ENCODE results near the gene SLC16A14. TPM values are rescaled to one million over a fixed set of nuclear protein-coding genes. Genes with fewer than 3 reads are reported as not detected.

SLC16A14 gene
- total and polyA plus RNA-seq, 2 of the 8 experiments (the other 6 are each of a cell fraction or from before 2014, with no cell fraction given): 2.1 to 3.0 TPM

DNA sequence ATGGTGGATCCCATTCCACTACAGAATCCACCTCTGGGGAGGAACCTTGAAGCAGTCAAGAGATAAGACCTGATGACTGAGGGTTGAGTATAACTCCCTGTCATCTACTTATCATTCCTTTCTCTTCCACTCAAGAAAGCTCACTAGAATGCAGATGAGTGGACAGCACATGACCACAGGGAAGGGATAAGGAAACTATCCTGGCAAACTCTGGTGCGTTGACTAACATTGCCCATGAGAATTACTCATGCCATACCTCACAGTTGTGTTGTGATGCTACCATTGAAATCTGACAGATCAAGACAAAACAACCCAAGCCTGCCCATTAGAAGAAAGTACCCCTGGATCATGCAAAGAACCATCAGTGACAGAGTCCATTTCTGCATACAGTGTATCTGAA, 26.5 kb downstream of the SLC16A14 start:
- H2BK120ac ChIP-seq (replicated peaks; ENCODE audit: low read depth, low read length): no peak overlapping the region
- H3K79me1 ChIP-seq (ENCODE audit: low read depth, low read length): no peaks in the 10 kb centered on the region
- H3K23me2 ChIP-seq (ENCODE audit: low read depth, low read length): no peaks in the 10 kb centered on the region; the same call in 1 of the 2 replicates
- no peak overlapping the region for H2AK5ac ChIP-seq (ENCODE audit: low read depth, low read length)
- no peak for FAIRE-seq
- no peak overlapping the region for H3K14ac ChIP-seq (ENCODE audit: insufficient read length)
- H3K4ac ChIP-seq (replicated peaks; ENCODE audit: insufficient read length, low read depth, low read length): no peak overlapping the region
- H3K18ac ChIP-seq (ENCODE audit: extremely low read depth, low read length): no peak overlapping the region
- H2BK15ac ChIP-seq (ENCODE audit: low read length): no peak overlapping the region
- no peak overlapping the region for H3K9ac ChIP-seq (replicated peaks in 1 of 4; ENCODE audit: extremely low read depth in 1 of 4, low read depth in 3 of 4, low read length in 3 of 4)
- no peak overlapping the region for H2AFZ ChIP-seq (ENCODE audit: low read length)
- no peaks in the 10 kb centered on the region for H3K36me3 ChIP-seq (ENCODE audit: control insufficient read depth in 2 of 4, insufficient read depth in 4 of 4, low read length in 3 of 4)
- no peak overlapping the region for H4K5ac ChIP-seq (ENCODE audit: insufficient read length, low read depth, low read length)
- ChIA-PET CTCF (ENCODE audit: partially characterized antibody) (interaction anchor here (2.7 kb wide), 1 partner anchor 118 kb away, joined by 7 read pairs; no protein-coding TSS in a partner anchor), POLR2A (ENCODE audit: partially characterized antibody) (no interaction called here)
- H3K4me2 ChIP-seq (ENCODE audit: insufficient read depth in 1 of 2, low read depth in 2 of 2, low read length in 2 of 2): no peak overlapping the region
- H2BK12ac ChIP-seq (ENCODE audit: low read depth, low read length): no peak overlapping the region
- no peak overlapping the region for H3K27ac ChIP-seq (ENCODE audit: low read depth, low read length)
- H3K27me3 ChIP-seq (replicated peaks in 1 of 4; ENCODE audit: control insufficient read depth in 3 of 4, extremely low read depth in 1 of 4, insufficient read depth in 3 of 4, low read length in 3 of 4): no peaks in the 10 kb centered on the region
- DNase-seq (ENCODE audit: low read depth in 1 of 2, low spot score in 2 of 2): no peak
- H2BK5ac ChIP-seq (ENCODE audit: low read depth, low read length): no peak overlapping the region
- no peak overlapping the region for H4K91ac ChIP-seq (replicated peaks; ENCODE audit: insufficient read length, low read length)
- no peaks in the 10 kb centered on the region for H4K20me1 ChIP-seq (replicated peaks in 1 of 2; ENCODE audit: control insufficient read depth in 1 of 2, insufficient read depth in 2 of 2, low read length in 2 of 2)
- H4K8ac ChIP-seq (ENCODE audit: extremely low read depth, insufficient read depth, low read length): no peak overlapping the region
- no peaks in the 10 kb centered on the region for H3K9me3 ChIP-seq (ENCODE audit: insufficient read depth in 2 of 2, low read depth in 1 of 2, low read length in 1 of 2)
- H3K79me2 ChIP-seq (ENCODE audit: control insufficient read depth in 1 of 2, insufficient read depth in 2 of 2, low read length in 2 of 2): no peaks in the 10 kb centered on the region
- no peak overlapping the region for H3K56ac ChIP-seq (replicated peaks; ENCODE audit: insufficient read length, low read depth, low read length)
- no peak overlapping the region for H3K23ac ChIP-seq (ENCODE audit: insufficient read length)
- TF ChIP-seq KDM5A (IDR thresholded peaks at IDR 0.05; ENCODE audit: low read length) (no peak), POLR2A (IDR thresholded peaks at IDR 0.05; ENCODE audit: control extremely low read depth in 1 of 2, low read depth in 2 of 2, low read length in 2 of 2) (no peak), TAF7 (optimal IDR thresholded peaks at IDR 0.05; ENCODE audit: borderline replicate concordance, low read depth, low read length) (no peak), BACH1 (IDR thresholded peaks at IDR 0.05; ENCODE audit: low read length) (no peak), NANOG (IDR thresholded peaks at IDR 0.05; ENCODE audit: insufficient read depth, low read depth, low read length, poor library complexity, severe bottlenecking) (no peak), RBBP5 (IDR thresholded peaks at IDR 0.05; ENCODE audit: borderline replicate concordance, low read depth, low read length) (no peak), HDAC6 (IDR thresholded peaks at IDR 0.05; ENCODE audit: low read depth, low read length) (no peak), SIX5 (IDR thresholded peaks at IDR 0.05; ENCODE audit: low read depth, low read length) (no peak), RNF2 (IDR thresholded peaks at IDR 0.05; ENCODE audit: borderline replicate concordance, low read depth, low read length, missing control alignments, poor library complexity, severe bottlenecking) (no peak)
- H3K4me3 ChIP-seq (ENCODE audit: extremely low read depth in 1 of 4, insufficient read depth in 2 of 4, low read depth in 3 of 4, low read length in 4 of 4): no peak overlapping the region
- 95% methylated on average over 1 of the region's 1 CpG; no CpG with 5 or more reads in 1 of the 2 experiments for WGBS, 2 experiments (ENCODE audit: extremely low coverage in 1 of 2, insufficient coverage in 1 of 2, insufficient read length in 1 of 2, insufficient replicate concordance in 2 of 2, low coverage in 1 of 2, low lambda C conversion rate in 2 of 2, missing lambda C conversion rate in 1 of 2)
- H3K4me1 ChIP-seq (replicated peaks in 1 of 4; ENCODE audit: control insufficient read depth in 3 of 4, insufficient read depth in 4 of 4, low read length in 3 of 4): no peaks in the 10 kb centered on the region
- H2BK20ac ChIP-seq (ENCODE audit: low read length): no peak overlapping the region
